ENCODE measurements around the gene STK11.

Gene STK11

GRCh38 chr19:1260749-1261537 lies 55.4 kb downstream of the STK11 start:
- in situ Hi-C loops (cut with HindIII; ENCODE audit: low sequenced_read_pairs), result no loop called here

- in situ Hi-C loops (cut with HindIII; ENCODE audit: low sequenced_read_pairs), result no loop called here
These were observed 55.9 kb downstream of the STK11 start for GRCh38 chr19:1261538-1261797.

- in situ Hi-C loops (cut with HindIII; ENCODE audit: low sequenced_read_pairs), result no loop called here
These were observed 56.4 kb downstream of the STK11 start for GRCh38 chr19:1261798-1262622.

DNA sequence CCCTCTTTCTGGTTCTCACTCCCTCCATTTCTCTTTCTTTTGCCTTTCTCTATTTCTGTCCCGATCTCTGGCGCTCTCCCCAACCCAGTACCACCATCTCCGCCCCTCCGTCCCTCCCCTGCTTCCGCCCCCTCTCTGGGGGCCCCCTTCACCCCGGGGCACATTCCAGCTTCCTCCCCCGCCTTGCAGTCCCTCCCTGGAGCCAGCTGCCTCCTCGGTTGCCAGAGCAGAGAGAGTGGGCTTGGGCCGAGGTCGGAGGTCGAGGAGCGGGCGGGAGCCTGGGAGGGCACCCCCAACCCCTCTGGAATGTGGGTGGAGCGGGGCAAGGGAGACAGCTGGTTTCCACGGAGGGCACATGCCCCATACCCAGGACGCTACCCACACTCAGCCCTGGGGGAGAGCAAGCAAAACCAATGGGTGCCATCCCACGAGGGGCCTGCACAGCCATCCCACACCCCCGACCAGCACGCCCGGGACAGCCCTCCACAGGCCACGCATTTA lies 57.1 kb downstream of the STK11 start:
- in situ Hi-C loops (cut with HindIII; ENCODE audit: low sequenced_read_pairs), result no loop called here

DNA sequence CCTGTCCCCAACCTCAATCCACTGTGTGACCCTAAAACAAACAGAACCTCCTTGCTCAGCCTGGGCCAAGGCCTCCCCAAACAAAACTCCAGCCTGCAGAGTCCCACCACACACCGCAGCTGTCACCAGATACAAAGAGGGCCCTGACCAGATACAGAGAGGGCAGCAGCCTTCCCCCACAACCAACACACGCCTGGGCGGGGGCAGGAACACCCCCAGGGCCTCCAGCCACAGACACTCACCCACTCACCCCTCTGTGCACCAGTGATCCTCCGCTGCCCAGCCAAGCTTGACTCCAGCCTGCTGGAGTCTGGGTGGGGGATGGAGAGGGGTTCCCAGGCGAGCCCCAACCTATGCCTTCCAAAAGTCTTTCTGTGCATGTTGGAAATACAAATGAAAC lies 57.6 kb downstream of the STK11 start:
- in situ Hi-C loops (cut with HindIII; ENCODE audit: low sequenced_read_pairs), result no loop called here

GRCh38 chr19:1264801-1265614 lies 59.4 kb downstream of the STK11 start:
- in situ Hi-C loops (cut with HindIII; ENCODE audit: low sequenced_read_pairs), result no loop called here

- in situ Hi-C loops (cut with HindIII; ENCODE audit: low sequenced_read_pairs), result no loop called here
These were observed 60.1 kb downstream of the STK11 start for GRCh38 chr19:1265615-1266128.

DNA sequence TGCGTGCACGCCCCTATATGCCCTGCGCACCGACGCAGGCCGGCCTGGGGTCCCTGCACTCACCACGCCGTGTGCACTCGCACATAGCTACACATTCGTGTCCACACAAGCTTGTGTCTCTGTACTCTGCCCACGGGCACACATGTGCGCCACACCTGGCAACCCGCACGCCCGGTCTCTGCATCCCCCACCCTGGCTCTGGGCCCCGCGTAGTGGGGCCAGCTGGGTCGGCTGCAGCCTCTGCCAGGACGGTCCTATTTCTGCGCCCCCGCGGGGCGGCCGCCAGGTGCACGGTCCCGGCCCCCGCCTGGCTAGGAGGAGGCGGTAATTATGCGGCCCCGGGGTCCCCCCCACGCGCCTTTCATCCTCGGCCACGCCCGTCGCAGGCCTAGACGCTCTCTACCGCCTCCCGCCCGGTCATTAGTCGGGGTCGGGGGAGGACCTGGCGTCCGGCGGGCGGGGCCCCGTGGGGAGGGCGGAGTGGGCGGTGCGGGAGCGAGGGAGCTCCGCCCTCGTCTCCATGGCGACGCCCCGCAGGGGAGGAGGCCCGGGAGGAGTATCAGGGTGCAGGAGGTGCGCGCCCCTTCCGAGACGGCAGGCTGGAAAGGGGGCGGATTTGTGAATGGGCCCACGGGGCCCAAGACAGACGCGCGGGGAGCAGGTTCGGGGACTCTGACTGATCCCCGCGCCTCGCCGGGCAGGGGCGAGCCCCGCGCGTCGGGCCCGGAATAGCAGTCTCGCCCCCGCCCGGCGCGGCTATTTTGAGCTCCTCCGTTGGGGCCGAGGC lies 60.7 kb downstream of the STK11 start:
- in situ Hi-C loops (cut with HindIII; ENCODE audit: low sequenced_read_pairs), result no loop called here

- in situ Hi-C loops (cut with HindIII; ENCODE audit: low sequenced_read_pairs), result no loop called here
These were observed 61.4 kb downstream of the STK11 start for GRCh38 chr19:1266916-1267476.

DNA sequence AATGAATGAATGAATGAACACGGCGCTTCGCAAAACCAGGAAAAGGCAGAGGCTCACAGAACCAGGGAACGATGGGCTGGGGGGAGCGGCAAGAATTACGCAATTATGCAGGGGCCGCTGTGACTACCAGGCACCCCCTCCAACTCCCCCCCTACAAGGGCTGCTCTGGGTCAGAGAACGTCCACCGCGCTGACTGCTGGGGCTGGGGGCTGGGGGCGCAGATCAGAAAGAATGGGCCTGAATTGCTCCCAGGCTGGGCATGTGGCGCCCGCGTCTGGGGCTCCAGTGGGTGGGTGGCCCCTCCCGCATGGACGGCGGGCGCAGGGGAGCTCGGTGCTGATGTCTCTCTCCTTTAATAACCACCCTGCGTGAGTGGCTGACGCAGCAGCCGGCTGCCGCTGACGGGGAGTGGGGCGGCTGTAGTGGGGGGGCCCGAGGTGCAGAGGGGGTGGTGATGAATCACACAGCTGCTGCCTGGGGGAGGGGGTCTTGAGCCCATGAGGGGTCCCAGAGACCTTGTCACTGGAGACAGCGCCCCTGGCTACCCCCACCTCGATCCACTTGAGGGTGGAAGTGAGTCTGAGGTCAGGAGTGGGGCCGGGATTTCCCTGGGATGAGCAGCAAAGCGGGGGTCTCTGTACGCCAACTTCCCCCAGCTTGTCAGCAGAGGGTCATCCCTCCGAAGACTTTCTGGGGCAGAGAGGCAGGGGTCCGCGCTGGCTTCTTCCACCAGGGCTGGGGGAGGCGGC lies 62.1 kb downstream of the STK11 start:
- in situ Hi-C loops (cut with HindIII; ENCODE audit: low sequenced_read_pairs), result no loop called here

GRCh38 chr19:1268226-1269064 lies 62.9 kb downstream of the STK11 start:
- in situ Hi-C loops (cut with HindIII; ENCODE audit: low sequenced_read_pairs), result no loop called here

- in situ Hi-C loops (cut with HindIII; ENCODE audit: low sequenced_read_pairs), result no loop called here
These were observed 63.5 kb downstream of the STK11 start, which contains the start of gene CIRBP for GRCh38 chr19:1269065-1269477. Gene CIRBP, plus strand, starts transcription at chr19:1269332. Its CDS starts 1,602 bp downstream, at chr19:1270934.

DNA sequence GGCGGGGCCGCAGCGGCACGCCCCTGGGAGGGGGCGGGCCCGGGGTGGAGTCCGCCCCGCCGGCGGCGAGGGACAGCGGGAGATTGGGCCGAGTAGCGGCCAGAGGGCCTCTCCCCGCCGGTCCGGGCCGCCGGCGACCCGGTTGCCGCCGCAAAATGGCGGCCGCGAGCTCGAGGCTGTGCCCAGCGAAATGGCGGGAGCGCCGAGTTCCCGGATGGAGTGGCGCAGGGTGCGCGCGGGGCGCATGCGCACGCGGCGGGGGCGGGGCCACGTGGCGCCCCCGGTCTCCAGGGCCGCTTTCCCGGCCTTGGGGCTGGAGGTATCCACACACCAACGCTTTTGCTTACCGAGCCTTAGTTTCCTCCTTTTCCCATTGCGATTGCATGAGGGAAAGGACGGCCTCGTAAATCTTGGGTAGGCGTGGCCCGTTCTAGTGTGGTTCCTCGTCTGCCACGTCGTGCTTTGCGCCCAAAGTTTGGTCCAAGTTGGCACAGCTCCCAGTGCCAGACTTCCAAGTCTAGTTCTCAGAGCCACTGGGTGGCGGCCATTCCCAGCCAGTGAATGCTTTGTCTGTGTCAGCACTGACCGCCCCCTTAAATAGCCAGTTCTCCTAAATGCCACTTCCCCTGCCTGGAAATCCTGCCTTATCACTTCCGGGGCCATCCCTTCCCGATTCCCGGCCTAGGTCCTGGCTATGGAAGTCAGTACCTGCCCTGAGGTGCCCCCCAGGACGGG lies 64.1 kb downstream of the STK11 start:
- in situ Hi-C loops (cut with HindIII; ENCODE audit: low sequenced_read_pairs), result no loop called here

DNA sequence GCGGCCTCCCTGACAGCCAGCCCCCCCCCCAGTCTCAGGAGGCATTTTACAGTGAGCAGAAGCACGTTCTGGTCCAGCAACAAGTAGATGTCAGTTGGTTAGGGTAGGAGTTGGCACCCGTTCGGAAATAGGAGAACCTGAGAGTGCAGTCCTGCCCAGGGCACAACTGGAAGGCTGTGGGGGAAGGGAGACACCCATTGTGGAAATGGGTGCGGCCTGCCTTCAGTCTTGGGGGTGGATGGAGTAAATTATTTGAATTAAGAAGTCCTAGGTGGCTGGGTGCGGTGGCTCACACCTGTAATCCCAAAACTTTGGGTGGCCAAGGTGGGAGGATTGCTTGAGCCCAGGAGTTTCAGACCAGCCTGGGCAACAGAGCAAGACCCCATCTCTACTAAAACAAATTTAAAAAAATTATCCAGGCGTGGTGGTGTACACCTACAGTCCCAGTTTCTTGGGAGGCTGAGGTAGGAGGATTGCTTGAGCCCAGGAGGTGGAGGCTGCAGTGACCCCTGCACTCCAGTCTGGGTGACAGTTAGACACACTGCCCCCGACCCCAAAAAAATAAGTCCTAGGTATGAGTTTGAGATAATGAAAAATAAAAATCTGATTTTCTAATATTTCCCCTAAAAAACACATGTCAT lies 64.8 kb downstream of the STK11 start:
- in situ Hi-C loops (cut with HindIII; ENCODE audit: low sequenced_read_pairs), result no loop called here

DNA sequence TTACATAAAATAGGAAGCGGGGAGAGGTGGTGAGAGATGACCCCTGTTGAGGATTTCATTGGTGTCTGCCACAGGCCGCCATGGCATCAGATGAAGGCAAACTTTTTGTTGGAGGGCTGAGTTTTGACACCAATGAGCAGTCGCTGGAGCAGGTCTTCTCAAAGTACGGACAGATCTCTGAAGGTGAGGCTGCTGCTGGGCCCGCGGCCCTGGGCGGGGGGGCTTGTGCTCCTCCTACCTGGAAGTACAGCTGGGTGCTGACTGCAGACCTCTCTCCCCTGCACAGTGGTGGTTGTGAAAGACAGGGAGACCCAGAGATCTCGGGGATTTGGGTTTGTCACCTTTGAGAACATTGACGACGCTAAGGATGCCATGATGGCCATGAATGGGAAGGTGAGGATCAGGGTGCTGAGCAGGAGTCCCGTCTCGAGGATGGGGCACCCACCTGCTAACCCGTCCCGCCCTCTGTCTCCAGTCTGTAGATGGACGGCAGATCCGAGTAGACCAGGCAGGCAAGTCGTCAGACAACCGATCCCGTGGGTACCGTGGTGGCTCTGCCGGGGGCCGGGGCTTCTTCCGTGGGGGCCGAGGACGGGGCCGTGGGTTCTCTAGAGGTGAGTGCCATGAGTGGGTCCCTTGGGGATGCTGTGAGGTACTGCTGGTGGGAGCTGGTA lies 65.4 kb downstream of the STK11 start:
- in situ Hi-C loops (cut with HindIII; ENCODE audit: low sequenced_read_pairs), result no loop called here

- in situ Hi-C loops (cut with HindIII; ENCODE audit: low sequenced_read_pairs), result no loop called here
These were observed 66.2 kb downstream of the STK11 start for GRCh38 chr19:1271528-1272422.
